Stimulated activated CD8-positive, alpha-beta memory T cell treated with anti-CD3 and anti-CD28 coated beads, Interleukin-15, amount 100 ng/mL, for 4 hours (primary cell): Measurements from ENCODE around the gene IQCH.

Experiments
- DNase-seq, 2 donors: peaks; one replicate each; pipeline ENCODE4 v3.0.0-alpha.2; 2020; ENCODE audit warnings: low read depth in 2 of 2

Gene IQCH

DNA sequence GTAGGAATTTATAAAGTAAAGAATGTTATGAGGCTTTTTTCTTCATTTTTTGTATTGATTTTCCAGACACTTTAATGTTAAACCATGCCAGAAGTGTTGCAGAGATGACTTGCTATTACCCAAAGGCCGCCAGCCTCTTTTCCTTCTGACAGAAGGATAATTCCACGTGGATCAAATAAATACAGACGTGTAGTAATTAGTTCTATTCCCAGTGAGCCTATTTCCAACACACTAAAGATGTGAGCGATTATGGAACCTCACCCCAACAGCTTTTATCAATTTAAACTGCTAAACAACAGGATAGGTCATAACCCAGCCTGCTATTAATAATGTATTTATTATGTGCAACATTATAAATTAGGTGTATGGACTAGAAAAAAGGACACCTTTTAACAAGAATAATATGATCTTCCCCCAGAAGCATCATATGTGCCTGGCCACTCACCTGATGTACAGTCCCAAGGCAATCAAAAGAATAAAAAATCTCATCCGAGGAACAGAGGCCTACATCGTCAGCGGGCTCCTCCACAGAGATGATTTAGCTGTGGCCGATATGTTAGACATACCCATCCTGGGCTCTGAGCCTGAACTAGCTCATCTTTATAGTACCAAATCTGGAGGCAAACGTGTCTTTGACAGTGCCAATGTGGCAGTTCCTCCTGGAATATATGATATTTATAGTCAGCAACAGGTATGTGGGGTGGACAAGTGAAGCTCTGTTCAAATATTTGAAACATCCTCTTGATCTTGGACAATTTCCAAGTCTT is 140.5 kb downstream of the IQCH start:
- DNase-seq: no peak

DNA sequence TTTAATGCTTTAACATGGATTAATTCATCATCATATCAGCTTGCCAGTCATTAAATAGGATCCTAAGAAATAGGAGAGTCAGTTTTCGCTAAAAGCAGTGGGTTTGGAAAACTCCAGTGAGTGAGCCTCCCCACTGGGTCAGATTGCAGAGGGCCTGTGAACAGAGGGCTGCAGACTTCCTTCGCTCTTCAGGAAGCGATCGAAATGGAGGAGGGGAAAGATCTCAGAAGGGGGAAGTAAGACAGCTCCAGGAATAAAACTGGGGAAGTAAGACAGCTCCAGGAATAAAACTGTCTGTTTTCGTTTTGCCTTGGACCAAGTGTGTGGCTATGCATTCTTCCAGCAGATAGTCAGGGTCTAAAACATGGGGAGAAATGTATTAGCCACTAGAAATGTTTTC is 141.5 kb downstream of the IQCH start:
- DNase-seq: no peak

DNA sequence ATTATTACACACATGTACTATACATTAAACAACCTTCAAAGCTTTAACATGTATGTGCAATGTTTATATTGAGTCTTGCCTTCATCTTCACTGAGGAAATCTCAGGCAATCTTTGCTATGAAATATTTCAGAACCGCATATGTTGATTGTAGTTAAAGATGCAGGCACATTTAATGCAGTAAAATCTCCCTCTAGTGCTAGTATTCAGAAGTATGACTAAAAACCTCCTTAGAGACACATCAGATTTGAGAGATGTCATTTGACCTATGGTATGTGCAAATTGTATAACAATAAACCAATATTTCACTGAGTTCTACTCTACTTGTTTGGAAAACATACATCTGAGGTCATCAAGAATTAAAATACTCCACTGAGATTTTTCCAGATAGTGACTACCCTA is 142.6 kb downstream of the IQCH start:
- DNase-seq: no peak

DNA sequence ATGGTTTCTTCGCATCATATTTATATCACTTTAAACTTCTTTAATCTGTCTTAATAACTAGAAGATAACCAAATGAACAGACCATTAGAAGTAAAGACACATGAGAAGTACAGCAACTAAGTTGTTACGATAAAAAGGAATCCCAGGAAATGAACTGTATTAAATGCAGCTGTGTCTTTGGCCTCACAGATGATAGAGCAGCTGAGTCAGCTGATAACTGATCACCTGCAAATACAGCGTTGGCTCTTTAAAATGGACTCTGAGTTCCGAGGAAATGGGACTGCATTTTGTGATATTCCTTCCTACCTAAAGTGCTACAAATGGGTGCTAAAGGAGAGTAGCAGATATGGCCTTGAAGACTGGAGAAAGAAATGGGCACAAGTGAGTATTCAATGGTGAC is 145.3 kb downstream of the IQCH start:
- no peak for DNase-seq

DNA sequence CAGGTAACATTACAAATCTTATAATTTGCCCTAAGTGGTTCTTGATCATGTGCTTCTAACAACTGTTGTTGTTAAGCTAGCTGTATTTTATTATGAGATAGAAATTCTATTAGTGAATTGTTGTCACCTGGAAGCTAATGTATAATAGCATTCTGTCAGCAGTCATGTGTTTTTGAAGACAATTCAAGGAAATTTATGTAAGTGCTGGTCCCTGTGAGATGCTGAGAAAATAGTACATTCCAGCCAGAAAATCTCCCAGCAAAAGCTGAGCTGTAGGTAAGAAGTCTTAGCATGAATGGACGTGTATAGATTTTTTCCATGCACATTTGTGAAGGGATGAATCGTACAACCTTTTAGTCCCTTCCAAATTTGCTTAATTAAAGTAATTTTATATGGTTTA is 146.3 kb downstream of the IQCH start:
- no peak for DNase-seq

DNA sequence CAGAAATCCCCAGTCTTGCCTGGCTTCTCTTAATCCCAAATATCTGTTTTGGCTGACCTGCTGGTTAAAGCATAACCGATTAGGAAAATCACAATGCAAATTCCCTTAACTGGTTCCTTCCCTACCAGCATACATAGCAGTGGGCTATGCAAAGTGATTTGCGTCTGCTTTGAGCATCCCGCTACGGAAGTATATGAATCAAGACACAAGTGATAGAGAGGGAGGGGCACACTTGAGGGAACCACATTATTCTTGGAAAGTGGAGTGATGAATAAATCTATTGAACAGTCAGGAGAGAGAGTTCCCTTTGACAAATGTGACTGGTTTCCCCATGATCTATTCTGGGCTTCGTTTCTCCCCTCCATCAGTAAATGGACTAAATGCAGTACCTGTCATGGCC is 146.8 kb downstream of the IQCH start:
- DNase-seq: no peak

DNA sequence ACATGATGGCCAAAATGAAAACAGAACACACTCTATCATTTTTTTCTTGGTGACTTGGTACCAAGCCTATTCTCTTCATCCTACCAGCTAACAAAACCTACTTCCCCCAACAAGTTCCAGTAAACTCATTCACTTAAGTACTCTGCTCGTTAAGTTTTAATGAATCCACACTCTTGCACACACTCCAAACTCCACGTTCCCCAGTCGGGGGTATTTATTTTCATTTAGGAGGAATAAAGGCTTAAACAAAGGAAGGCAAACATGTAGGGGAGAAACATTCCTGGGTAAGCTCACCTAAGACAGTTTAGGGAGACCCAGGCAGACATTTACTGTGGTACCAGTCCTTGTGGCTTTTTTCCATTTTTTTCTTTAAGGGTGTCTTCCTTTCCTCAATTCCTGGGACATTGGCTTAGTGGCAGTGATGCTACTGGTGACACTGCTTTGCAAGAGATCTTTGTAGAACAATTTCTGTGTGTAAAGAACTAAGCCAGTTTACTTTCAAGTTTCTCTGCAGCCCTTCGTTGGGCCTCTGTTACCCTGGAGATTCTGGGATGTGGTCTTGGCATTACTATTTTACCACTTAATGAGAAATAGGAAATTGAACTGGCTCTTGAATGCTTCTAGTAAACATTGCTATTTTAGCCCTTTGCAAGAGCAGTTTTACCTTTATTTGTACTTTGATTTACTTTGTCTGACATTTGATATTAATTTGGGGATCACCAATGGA is 149.0 kb downstream of the IQCH start:
- no peak for DNase-seq

DNA sequence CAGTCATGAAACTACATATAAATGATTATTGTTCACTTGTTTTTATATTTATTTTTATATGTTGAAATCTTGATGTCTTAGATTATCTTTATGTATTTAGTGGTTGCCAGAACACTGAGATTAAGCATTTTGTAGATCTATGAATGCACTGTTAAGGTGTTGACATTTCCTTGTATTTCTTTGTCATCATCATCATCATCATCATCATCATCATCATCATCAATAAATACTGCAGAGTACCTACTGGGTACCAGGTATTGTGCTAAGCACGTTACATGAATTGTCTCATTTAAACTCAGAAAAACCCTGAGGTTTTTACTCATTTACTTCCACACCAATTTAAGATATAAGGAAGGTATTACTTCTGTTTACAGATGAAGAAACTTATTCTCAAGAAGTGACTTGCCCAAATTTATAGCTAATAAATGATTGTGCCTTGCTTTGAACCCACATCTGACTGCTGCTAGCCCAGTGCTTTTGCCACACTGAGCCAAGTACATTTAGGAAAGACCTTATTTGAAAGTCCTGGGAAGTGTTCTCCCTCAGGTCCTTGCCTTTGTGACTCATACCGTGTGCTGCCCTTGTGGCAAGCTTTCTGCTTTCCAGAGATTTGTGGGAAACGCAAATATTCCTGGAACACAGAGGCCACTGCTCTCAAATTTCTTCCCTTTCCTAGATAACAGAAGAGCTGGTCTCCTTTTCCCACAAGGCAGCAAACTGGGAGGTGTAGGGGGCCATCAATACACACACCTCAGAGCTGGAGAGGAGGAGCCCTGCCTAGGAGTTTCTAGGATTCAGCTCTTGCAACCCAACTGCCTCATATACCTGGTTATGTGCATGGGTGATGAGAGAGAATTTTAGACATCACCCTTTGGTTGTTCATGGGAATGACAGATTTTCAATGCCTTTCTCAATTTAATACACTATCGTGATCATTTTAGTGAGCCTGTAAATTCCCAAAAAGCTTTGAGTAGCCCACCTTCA is 150.9 kb downstream of the IQCH start:
- DNase-seq: no peak

DNA sequence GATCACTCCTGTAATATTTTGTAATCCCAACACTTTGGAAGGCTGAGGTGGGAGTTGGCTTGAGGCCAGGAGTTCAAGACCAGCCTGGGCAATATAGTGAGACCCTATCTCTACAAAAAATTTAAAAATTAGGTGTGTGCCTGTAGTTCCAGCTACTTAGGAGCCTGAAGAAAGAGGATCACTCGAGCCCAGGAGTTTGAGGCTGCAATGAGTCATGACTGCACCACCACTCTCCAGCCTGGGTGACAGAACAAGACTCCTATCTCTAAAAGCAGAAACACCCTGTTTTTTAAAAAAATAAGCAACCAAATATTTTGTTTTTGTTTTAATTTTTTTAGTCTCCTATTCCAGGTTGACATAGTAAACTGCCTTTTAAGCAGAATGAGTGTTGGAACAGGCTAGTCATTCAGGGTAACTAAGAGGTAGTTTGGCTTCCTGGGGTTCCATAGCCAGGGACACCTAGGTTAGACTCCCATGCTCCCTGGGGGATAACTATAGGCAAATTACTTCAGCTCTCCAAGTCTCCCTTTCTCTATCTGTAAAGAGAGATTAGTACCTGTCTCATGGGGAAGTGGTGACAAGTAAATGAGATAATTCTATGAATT is 151.8 kb downstream of the IQCH start:
- no peak for DNase-seq

DNA sequence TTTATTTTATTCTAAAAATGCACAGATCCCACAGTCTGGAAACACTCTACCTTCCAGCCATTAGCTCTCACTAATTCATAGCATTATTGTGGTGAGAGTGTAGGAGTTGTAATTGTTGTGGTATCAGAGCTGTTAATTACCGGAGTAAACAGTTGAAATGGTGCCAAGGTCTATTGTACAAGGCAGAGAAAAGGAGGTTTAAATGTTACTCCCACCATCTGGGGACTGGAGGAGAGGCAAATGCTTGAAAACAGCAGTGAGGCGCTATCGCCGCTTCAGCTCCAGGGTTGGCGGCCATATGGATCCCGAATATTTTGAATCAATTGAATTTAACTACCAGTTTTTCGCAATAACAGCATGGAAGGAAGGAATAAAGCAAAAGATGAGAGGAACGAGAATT is 153.2 kb downstream of the IQCH start:
- no peak for DNase-seq

DNA sequence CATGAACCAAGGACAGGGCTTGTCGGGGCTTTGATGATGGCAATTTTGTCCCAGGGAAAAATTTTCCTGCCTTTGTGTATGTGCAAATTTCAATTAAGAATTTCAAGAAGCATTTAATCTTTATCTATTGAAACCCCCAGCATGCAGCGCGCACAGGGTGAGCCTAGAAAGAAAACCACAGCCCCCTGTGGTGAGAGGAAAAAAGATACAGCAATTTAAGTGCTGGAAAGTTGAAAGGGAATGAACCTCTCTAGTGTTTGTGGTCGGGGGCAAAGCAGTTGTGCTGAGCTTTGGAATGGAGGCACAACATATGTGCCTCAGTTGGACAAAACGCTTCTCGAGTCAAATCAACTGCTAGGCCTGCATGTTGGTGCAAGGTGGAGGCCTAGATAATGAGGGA is 154.6 kb downstream of the IQCH start:
- DNase-seq: no peak

DNA sequence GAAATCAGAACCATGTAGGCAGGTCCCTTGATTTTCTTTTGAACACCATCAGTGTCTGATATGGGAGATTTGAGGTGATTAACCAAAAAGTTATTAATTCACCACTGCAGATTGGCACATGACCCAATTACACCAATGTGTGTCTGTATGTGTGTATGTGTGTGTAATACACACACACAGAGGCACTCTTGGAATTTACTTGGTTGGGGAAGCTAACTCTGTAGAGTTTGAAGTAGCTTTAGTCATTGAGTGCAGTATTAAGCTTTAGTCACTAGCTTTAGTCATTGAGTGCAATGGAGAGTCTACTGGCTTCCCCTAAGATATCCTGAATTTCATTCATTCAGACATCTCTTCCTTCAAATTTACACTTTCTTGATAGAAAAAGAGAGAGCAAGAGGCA is 156.9 kb downstream of the IQCH start:
- DNase-seq: no peak

DNA sequence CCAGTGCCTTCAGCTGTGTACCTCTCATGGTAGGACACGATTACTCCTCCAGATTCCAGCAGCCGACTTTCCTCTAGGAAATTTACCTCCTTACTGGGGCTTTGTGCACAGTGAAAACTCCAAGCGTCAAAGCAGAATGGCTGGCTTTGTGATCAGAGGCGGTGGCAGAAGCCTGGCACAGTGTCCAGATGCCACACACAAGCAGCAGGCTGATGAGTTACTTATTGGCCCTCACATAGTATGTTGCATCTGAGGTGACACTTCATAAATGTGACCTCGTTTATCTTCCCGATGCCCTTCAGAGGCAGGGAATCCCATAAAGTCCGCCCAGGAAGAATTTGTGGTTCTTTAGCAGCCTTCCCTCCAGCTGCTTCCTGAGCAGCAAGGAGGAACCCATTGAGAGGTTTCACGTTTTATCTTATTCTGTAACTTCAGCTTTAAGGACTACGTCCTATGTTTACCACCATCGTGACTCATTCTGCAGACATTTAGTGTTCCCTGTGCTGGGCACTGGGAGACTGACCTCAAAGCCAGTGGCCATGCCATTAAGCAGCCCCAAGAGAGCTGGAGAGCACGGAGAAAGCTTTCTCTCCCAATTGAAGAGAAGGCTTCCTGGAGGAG is 159.3 kb downstream of the IQCH start:
- DNase-seq: no peak

DNA sequence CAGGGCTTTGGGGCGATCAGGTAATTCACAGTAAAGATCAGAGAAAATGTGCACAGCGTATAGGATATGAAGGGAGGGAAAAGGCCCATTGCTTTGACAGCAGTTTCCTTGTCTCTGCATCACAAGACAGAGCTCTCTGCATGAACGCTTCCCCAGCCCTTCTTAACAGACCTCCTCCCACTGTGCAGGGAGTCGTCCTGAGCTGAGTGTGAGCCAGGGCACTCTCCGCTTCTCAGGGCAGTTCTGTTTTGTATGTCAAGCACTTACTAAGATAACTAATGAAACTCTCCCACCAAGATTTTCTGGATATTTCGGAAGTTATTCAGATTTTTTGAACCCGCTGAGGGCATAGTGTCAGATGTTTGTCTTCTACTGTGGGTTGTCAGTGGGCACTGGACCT is 160.6 kb downstream of the IQCH start:
- DNase-seq: no peak

DNA sequence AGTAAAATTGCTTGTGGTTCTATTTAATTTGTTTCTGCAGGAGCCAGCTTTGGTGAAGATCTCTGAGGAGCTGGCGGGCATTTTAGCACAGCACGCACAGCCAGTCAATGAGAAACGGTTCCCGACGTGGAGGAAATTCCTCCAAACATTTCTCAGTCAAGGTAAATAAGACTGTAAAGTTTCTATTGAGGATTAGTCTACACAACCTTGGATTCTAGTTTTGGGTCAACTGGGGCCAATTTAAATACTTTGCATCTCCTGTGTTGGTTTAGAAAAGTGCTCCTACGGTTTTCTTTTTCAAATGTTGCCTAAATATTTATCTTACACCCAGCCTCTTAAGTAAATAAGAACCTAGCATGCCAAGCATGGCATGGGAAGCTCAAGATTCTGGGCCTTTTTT is 162.3 kb downstream of the IQCH start:
- no peak for DNase-seq

DNA sequence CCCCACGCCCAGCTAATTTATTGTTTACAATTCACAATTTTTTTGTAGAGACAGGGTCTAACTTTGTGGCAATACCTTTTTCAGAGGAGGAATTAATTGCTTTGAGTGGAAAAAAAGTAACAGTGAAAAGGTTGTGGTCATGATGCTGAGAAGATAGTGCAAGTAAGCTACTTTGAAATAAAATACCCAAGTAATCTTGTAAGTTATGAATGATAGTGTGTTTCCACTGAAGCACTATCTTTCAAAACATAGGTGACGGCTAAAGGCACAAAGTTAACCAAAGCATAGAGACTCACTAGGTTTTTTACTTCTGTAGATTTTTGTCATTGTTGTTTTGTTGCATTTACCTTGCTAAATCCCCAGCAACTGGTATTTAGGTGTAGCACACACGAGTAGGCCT is 165.1 kb downstream of the IQCH start:
- DNase-seq: no peak

DNA sequence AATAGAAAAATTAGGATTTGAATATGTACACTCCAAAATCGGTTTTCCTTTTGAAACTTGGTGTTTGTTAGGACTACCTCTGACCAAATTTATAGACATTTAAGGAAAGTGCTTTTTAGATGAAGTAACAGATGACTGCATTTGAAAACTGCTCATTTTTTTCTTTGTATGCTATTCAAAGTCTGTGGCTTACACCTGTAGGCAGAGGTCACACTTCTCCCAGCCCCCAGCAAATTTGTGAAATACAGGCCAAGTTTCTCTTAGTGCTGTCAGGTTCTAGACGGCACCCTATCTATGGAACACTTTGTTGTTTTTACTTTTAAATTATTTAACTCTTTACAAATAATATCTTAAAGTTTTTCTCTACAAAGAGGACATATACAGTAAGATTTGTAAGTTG is 165.6 kb downstream of the IQCH start:
- DNase-seq: no peak

DNA sequence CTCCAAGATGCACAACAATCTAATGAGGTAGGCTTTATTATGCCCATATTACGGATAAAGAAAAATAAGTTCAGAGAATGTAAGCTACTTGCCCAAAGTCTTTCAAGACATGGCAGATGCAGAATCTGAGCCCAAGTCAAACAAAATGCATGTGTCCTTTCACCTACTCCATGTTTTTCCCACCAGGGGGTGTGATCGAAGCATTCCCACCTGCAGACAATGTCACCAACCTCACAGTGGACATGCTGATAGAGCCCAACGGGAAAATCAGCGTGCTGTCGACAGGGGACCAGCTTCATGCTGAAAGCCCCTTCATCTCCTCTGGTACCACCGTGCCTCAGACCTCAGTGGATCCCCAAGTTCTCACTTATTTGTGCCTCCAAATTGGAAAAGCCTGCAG is 166.5 kb downstream of the IQCH start:
- no peak for DNase-seq

DNA sequence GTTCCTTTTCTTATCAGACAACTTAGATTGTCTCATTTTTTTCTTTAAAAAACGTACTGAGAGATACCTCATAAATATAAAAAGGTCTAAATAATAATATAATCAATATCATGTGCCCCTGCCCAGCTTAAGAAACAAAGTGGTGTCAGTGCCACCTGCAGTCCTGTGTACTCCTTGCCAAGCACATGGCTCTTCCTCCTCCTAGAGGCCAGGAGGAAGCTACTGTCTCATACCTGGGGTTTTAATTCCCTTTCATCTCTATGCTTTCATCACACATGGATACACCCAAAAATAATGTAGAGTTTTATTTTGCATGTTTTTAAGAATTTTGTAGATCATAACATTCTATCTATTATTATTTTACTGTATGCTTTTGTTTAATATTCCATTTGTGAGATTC is 167.7 kb downstream of the IQCH start:
- DNase-seq: no peak

DNA sequence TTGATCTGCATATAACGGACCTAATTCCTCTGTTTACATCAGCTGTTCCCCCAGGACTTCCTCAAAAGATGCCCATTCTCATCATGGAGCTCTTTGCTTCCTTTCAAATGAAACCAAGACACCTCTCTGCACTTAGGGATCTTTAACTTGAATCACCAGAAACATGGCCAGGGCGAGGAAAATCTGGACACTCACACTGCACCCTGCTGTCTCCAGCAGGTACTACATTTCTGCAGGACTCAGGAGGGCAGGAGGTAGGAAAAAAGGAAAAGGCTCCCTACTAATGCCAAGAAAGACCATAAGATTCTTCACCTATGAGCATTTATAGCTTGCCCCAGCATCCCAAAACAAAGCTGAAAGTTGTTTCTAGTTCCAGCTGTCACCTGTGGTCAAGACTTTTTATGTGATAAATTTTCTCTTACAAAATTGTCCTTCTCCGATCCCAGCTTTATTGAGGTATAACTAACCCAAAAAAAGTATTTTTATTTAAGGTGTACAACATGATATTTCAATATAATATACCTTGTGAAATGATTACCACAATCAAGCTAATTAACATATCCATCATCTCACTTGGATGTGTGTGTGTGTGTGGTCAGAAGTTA is 179.0 kb downstream of the IQCH start:
- DNase-seq: no peak
